ENCODE results near the gene OLA1.

Gene OLA1

DNA sequence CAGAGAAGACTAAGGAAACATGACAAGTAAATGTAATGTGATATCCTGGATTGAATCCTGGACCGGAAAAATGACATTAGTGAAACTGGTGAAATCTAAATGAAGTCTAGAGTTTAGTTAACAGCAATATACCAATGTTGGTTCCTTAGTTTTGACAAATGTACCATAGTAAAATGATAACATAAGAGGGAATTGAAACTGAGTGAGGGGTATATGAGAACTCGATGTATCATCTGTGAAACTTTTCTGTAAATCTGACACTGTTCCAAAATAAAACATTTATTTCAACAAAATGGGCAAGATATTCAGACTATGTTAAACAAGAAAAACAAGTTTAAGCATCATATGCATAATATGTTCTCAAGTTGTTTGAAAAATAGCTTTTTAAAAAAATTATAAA is 63.8 kb downstream of the OLA1 start:
- H3K4me1 ChIP-seq (ENCODE audit: low read length), result no peaks in the 10 kb centered on the region
- H3K4me3 ChIP-seq (ENCODE audit: low read length), result no peak overlapping the region
- H3K36me3 ChIP-seq (replicated peaks; ENCODE audit: insufficient read depth, low read length), result no peaks in the 10 kb centered on the region
- H4K20me1 ChIP-seq (ENCODE audit: insufficient read depth, low read length), result no peaks in the 10 kb centered on the region; the same call in 1 of the 2 replicates
- H3K9me2 ChIP-seq (replicated peaks; ENCODE audit: insufficient read depth, low read length), result no peaks in the 10 kb centered on the region
- no peak overlapping the region for H3K9ac ChIP-seq (ENCODE audit: low read length)
- H3K27ac ChIP-seq (ENCODE audit: low read length), result no peak overlapping the region
- no peaks in the 10 kb centered on the region for H3F3A ChIP-seq (ENCODE audit: insufficient read depth, low read length)
- no peaks in the 10 kb centered on the region for H3K27me3 ChIP-seq (replicated peaks; ENCODE audit: insufficient read depth, low read length)
- no peak for TF ChIP-seq EZH2 (optimal IDR thresholded peaks at IDR 0.05; ENCODE audit: low read depth, low read length)
- TF ChIP-seq EZH2phosphoT487 (IDR thresholded peaks at IDR 0.05; ENCODE audit: low read length), result no peak
- TF ChIP-seq CTCF (IDR thresholded peaks at IDR 0.05; ENCODE audit: low read length), result no peak
- H3K9me3 ChIP-seq (replicated peaks; ENCODE audit: insufficient read depth, low read length), result no peaks in the 10 kb centered on the region
- DNase-seq, result no peak
- H3K4me2 ChIP-seq (ENCODE audit: low read depth, low read length), result no peak overlapping the region
- no peak overlapping the region for H2AFZ ChIP-seq (ENCODE audit: low read length)
- H3K79me2 ChIP-seq (ENCODE audit: low read length), result peaks cover 41% of the 10 kb centered on the region

GRCh38 chr2:174183076-174183475 is 65.3 kb downstream of the OLA1 start:
- Histone ChIP-seq H3K9ac (ENCODE audit: low read length) (no peak overlapping the region), H2AFZ (ENCODE audit: low read length) (no peak overlapping the region), H3K36me3 (replicated peaks; ENCODE audit: insufficient read depth, low read length) (no peaks in the 10 kb centered on the region), H3K27me3 (replicated peaks; ENCODE audit: insufficient read depth, low read length) (no peaks in the 10 kb centered on the region), H3F3A (ENCODE audit: insufficient read depth, low read length) (no peaks in the 10 kb centered on the region), H3K9me2 (replicated peaks; ENCODE audit: insufficient read depth, low read length) (no peaks in the 10 kb centered on the region), H3K9me3 (replicated peaks; ENCODE audit: insufficient read depth, low read length) (no peaks in the 10 kb centered on the region), H3K4me3 (ENCODE audit: low read length) (no peak overlapping the region), H3K4me2 (ENCODE audit: low read depth, low read length) (no peak overlapping the region), H3K4me1 (ENCODE audit: low read length) (no peaks in the 10 kb centered on the region), H3K27ac (ENCODE audit: low read length) (no peak overlapping the region), H4K20me1 (ENCODE audit: insufficient read depth, low read length) (no peaks in the 10 kb centered on the region; the same call in 1 of the 2 replicates), H3K79me2 (ENCODE audit: low read length) (peaks cover 43% of the 10 kb centered on the region)
- TF ChIP-seq EZH2phosphoT487 (IDR thresholded peaks at IDR 0.05; ENCODE audit: low read length) (no peak), EZH2 (optimal IDR thresholded peaks at IDR 0.05; ENCODE audit: low read depth, low read length) (no peak), CTCF (IDR thresholded peaks at IDR 0.05; ENCODE audit: low read length) (no peak)
- DNase-seq, result no peak

- Histone ChIP-seq H3K9me3 (replicated peaks; ENCODE audit: insufficient read depth, low read length) (no peaks in the 10 kb centered on the region), H3F3A (ENCODE audit: insufficient read depth, low read length) (no peaks in the 10 kb centered on the region), H3K9ac (ENCODE audit: low read length) (no peak overlapping the region), H3K4me1 (ENCODE audit: low read length) (no peaks in the 10 kb centered on the region), H3K27ac (ENCODE audit: low read length) (no peak overlapping the region), H3K27me3 (replicated peaks; ENCODE audit: insufficient read depth, low read length) (no peaks in the 10 kb centered on the region), H3K36me3 (replicated peaks; ENCODE audit: insufficient read depth, low read length) (no peaks in the 10 kb centered on the region), H3K79me2 (ENCODE audit: low read length) (peaks cover 48% of the 10 kb centered on the region), H3K4me2 (ENCODE audit: low read depth, low read length) (no peak overlapping the region), H4K20me1 (ENCODE audit: insufficient read depth, low read length) (no peaks in the 10 kb centered on the region; the same call in 1 of the 2 replicates), H3K9me2 (replicated peaks; ENCODE audit: insufficient read depth, low read length) (no peaks in the 10 kb centered on the region), H2AFZ (ENCODE audit: low read length) (no peak overlapping the region), H3K4me3 (ENCODE audit: low read length) (no peak overlapping the region)
- no peak for DNase-seq
- no peak for TF ChIP-seq EZH2 (optimal IDR thresholded peaks at IDR 0.05; ENCODE audit: low read depth, low read length)
- TF ChIP-seq EZH2phosphoT487 (IDR thresholded peaks at IDR 0.05; ENCODE audit: low read length), result no peak
- no peak for TF ChIP-seq CTCF (IDR thresholded peaks at IDR 0.05; ENCODE audit: low read length)
These were observed 67.0 kb downstream of the OLA1 start for GRCh38 chr2:174181368-174181767.
